ENCODE results near the gene WDR7. TPM values are rescaled to one million over a fixed set of nuclear protein-coding genes. Genes with fewer than 3 reads are reported as not detected.

WDR7 gene
- total RNA-seq, 2 donors from 2014 or later = 19.7 to 29.0 TPM

DNA sequence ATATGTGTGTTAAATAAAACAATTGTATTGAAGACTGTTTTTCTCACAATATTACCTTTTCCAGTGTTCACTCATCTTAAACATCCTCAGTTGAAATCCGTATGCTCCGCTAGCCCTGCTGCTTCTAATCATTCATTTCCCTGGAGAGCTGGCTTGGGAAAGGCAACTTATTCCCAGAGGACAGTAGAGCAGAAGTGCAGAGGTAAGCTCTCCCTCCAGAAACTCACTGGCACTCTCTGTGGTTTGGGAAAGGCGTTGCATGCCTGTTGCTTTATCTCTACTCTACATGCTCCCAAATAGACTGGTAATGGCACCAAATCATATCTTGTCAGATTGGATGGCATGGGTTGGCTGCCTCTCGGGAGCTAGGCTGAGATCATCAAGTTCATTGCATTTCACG, 378.6 kb downstream of the WDR7 start:
- intact Hi-C loops (cut with DNase I) = no loop called here
- no peak overlapping the region for H3K4me3 ChIP-seq
- no peak overlapping the region for H3K27ac ChIP-seq
- H3K36me3 ChIP-seq = no peaks in the 10 kb centered on the region
- no peaks in the 10 kb centered on the region for H3K9me3 ChIP-seq
- 99% methylated on average over 5 of the region's 5 CpGs for WGBS
- H3K4me1 ChIP-seq (replicated peaks) = no peaks in the 10 kb centered on the region
- TF ChIP-seq POLR2AphosphoS5 (IDR thresholded peaks at IDR 0.05) (no peak), POLR2A (IDR thresholded peaks at IDR 0.05) (no peak)
- TF ChIP-seq, protein P1, sequence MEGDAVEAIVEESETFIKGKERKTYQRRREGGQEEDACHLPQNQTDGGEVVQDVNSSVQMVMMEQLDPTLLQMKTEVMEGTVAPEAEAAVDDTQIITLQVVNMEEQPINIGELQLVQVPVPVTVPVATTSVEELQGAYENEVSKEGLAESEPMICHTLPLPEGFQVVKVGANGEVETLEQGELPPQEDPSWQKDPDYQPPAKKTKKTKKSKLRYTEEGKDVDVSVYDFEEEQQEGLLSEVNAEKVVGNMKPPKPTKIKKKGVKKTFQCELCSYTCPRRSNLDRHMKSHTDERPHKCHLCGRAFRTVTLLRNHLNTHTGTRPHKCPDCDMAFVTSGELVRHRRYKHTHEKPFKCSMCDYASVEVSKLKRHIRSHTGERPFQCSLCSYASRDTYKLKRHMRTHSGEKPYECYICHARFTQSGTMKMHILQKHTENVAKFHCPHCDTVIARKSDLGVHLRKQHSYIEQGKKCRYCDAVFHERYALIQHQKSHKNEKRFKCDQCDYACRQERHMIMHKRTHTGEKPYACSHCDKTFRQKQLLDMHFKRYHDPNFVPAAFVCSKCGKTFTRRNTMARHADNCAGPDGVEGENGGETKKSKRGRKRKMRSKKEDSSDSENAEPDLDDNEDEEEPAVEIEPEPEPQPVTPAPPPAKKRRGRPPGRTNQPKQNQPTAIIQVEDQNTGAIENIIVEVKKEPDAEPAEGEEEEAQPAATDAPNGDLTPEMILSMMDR (IDR thresholded peaks at IDR 0.05) = no peak
- no peak for DNase-seq (ENCODE audit: low spot score)
- no peaks in the 10 kb centered on the region for H3K27me3 ChIP-seq (replicated peaks; ENCODE audit: insufficient read depth)

DNA sequence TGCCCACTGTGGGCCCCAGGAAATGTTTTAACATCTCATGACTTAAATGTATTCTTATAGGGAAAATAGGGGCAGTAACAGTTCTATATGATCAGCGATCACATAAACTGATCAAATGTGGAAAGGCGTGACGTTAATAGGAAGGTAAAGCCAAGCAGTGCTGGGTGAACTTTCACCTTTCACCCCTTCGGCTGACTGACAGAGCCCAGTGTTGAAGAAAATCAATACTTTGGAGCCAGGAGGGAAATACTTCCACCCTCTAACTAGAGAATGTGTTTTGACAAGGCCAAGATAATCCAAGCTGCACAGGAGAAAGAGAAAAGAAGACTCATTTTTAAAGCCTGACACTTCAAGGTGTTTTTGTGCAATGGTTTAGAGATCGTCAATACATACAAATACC, 379.3 kb downstream of the WDR7 start:
- no peak for DNase-seq (ENCODE audit: low spot score)
- Histone ChIP-seq H3K27ac (no peak overlapping the region), H3K36me3 (no peaks in the 10 kb centered on the region), H3K27me3 (replicated peaks; ENCODE audit: insufficient read depth) (no peaks in the 10 kb centered on the region), H3K4me1 (replicated peaks) (no peaks in the 10 kb centered on the region), H3K9me3 (no peaks in the 10 kb centered on the region), H3K4me3 (no peak overlapping the region)
- intact Hi-C loops (cut with DNase I) = no loop called here
- 97% methylated on average over 5 of the region's 5 CpGs for WGBS
- TF ChIP-seq POLR2AphosphoS5 (IDR thresholded peaks at IDR 0.05) = no peak
- TF ChIP-seq, protein P1 (IDR thresholded peaks at IDR 0.05) = no peak
- no peak for TF ChIP-seq POLR2A (IDR thresholded peaks at IDR 0.05)

DNA sequence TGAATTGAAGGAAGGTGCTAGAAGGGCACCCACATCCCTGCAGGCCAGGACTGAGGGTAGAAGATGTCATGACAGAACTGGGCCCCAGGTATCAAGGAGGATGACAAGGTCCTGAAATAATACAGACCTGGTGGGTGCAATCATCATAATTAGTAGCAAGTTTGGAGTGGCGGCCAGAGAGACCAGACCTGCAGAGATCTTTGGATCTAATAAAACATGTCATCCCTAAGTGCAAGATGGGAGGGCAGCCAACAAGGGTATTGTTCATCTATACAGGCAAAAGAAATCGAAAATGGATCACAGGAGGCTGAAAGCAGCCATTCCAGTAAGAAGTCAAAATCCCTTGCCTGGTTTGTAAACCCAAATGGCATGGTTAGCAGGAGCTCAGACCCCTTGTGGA, 384.4 kb downstream of the WDR7 start:
- Histone ChIP-seq H3K4me3 (no peak overlapping the region), H3K27me3 (replicated peaks; ENCODE audit: insufficient read depth) (no peaks in the 10 kb centered on the region), H3K27ac (no peak overlapping the region), H3K4me1 (replicated peaks) (no peaks in the 10 kb centered on the region), H3K9me3 (no peaks in the 10 kb centered on the region), H3K36me3 (no peaks in the 10 kb centered on the region)
- 36% methylated on average over 2 of the region's 2 CpGs for WGBS
- intact Hi-C loops (cut with DNase I) = no loop called here
- no peak for TF ChIP-seq POLR2AphosphoS5 (IDR thresholded peaks at IDR 0.05)
- no peak for TF ChIP-seq POLR2A (IDR thresholded peaks at IDR 0.05)
- TF ChIP-seq, protein P1 (IDR thresholded peaks at IDR 0.05) = no peak
- DNase-seq (ENCODE audit: low spot score) = no peak

- 72% methylated on average over 6 of the region's 6 CpGs for WGBS
- no peak overlapping the region for H3K4me3 ChIP-seq
- no peaks in the 10 kb centered on the region for H3K36me3 ChIP-seq
- no peaks in the 10 kb centered on the region for H3K4me1 ChIP-seq (replicated peaks)
- no peak for TF ChIP-seq POLR2AphosphoS5 (IDR thresholded peaks at IDR 0.05)
- TF ChIP-seq, protein P1 (IDR thresholded peaks at IDR 0.05) = no peak
- no peak for TF ChIP-seq POLR2A (IDR thresholded peaks at IDR 0.05)
- no peak overlapping the region for H3K27ac ChIP-seq
- no peaks in the 10 kb centered on the region for H3K9me3 ChIP-seq
- DNase-seq (ENCODE audit: low spot score) = no peak
- H3K27me3 ChIP-seq (replicated peaks; ENCODE audit: insufficient read depth) = no peaks in the 10 kb centered on the region
- intact Hi-C loops (cut with DNase I) = no loop called here
Measured at GRCh38 chr18:57038395-57038794, 387.2 kb downstream of the WDR7 start.

DNA sequence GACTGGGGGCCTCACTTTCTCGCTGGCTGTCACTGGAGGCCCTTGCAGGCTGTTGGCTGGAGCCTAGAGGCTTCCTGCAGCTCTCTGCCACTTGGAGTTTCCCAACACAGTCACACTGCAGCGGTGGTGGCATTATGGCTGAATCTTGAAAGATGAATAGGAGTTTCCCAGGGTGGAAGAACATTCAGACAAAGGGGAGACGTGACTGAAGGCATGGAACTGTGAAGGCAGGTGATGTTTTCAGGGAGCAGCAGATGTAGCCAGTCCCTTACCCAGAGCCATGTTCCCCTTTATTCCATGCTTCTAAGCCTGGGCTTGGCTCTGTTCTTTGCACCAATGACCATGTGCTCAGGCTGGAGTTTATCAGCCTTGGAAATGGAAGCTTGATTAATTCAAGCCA, 389.0 kb downstream of the WDR7 start:
- H3K27me3 ChIP-seq (replicated peaks; ENCODE audit: insufficient read depth) = no peaks in the 10 kb centered on the region
- no peak for DNase-seq (ENCODE audit: low spot score)
- no peaks in the 10 kb centered on the region for H3K36me3 ChIP-seq
- H3K9me3 ChIP-seq = no peaks in the 10 kb centered on the region
- TF ChIP-seq, protein P1 (IDR thresholded peaks at IDR 0.05) = no peak
- TF ChIP-seq POLR2A (IDR thresholded peaks at IDR 0.05) (no peak), POLR2AphosphoS5 (IDR thresholded peaks at IDR 0.05) (no peak)
- H3K4me3 ChIP-seq = no peak overlapping the region
- WGBS = 98% methylated on average over 2 of the region's 3 CpGs
- intact Hi-C loops (cut with DNase I) = no loop called here
- no peaks in the 10 kb centered on the region for H3K4me1 ChIP-seq (replicated peaks)
- no peak overlapping the region for H3K27ac ChIP-seq

All from prostate gland (tissue), 2 donors.